ENCODE data around the gene ARID3C.

DNA sequence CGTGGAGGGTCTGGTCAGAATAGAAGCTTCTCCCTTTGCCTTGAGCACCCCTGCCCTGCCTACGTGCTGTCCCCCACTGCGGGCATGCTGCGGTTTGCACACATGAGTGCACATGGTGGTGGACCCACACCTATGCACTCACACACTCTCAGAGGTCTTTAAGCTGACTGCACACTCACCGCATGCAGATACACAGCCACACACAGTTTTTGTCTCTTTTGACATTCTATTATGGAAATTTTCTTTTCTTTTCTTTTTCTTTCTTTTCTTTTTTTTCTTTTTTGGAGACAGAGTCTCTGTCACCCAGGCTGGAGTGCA is 584 bp upstream of the ARID3C start:
- TF ChIP-seq POLR2AphosphoS5 (IDR thresholded peaks at IDR 0.05; ENCODE audit: insufficient read depth in 1 of 2, low read depth in 1 of 2) = no peak
- TF ChIP-seq, protein P1, sequence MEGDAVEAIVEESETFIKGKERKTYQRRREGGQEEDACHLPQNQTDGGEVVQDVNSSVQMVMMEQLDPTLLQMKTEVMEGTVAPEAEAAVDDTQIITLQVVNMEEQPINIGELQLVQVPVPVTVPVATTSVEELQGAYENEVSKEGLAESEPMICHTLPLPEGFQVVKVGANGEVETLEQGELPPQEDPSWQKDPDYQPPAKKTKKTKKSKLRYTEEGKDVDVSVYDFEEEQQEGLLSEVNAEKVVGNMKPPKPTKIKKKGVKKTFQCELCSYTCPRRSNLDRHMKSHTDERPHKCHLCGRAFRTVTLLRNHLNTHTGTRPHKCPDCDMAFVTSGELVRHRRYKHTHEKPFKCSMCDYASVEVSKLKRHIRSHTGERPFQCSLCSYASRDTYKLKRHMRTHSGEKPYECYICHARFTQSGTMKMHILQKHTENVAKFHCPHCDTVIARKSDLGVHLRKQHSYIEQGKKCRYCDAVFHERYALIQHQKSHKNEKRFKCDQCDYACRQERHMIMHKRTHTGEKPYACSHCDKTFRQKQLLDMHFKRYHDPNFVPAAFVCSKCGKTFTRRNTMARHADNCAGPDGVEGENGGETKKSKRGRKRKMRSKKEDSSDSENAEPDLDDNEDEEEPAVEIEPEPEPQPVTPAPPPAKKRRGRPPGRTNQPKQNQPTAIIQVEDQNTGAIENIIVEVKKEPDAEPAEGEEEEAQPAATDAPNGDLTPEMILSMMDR (IDR thresholded peaks at IDR 0.05) = no peak

All from vagina (tissue), 2 donors.